ENCODE measurements around the gene HLA-A.

Gene HLA-A

GRCh38 chr6:29917857-29918256 is 24.5 kb upstream of the HLA-A start:
- no peak overlapping the region for H3K27ac ChIP-seq (ENCODE audit: insufficient read depth, low read length, poor library complexity, severe bottlenecking)
- no peaks in the 10 kb centered on the region for H3K4me1 ChIP-seq (ENCODE audit: control insufficient read depth, insufficient read depth, low read length, poor library complexity, severe bottlenecking)
- no peak for DNase-seq
- H3K27me3 ChIP-seq (replicated peaks; ENCODE audit: control insufficient read depth, insufficient read depth, low read length, poor library complexity, severe bottlenecking), result no peaks in the 10 kb centered on the region
- H3K36me3 ChIP-seq (ENCODE audit: control insufficient read depth, insufficient read depth, low read length), result no peaks in the 10 kb centered on the region
- H3K9me3 ChIP-seq (ENCODE audit: control insufficient read depth, low read length), result no peaks in the 10 kb centered on the region
- no peak overlapping the region for H3K4me3 ChIP-seq (ENCODE audit: insufficient read depth, low read depth, low read length, poor library complexity, severe bottlenecking)

GRCh38 chr6:29919506-29920445 is 22.6 kb upstream of the HLA-A start:
- Histone ChIP-seq H3K36me3 (ENCODE audit: control insufficient read depth, insufficient read depth, low read length) (no peaks in the 10 kb centered on the region), H3K27me3 (replicated peaks; ENCODE audit: control insufficient read depth, insufficient read depth, low read length, poor library complexity, severe bottlenecking) (no peaks in the 10 kb centered on the region), H3K4me1 (ENCODE audit: control insufficient read depth, insufficient read depth, low read length, poor library complexity, severe bottlenecking) (no peaks in the 10 kb centered on the region)

GRCh38 chr6:29924287-29924686 is 18.0 kb upstream of the HLA-A start:
- DNase-seq, result no peak
- H3K4me1 ChIP-seq (ENCODE audit: control insufficient read depth, insufficient read depth, low read length, poor library complexity, severe bottlenecking), result peaks cover 10% of the 10 kb centered on the region
- no peaks in the 10 kb centered on the region for H3K27me3 ChIP-seq (replicated peaks; ENCODE audit: control insufficient read depth, insufficient read depth, low read length, poor library complexity, severe bottlenecking)
- H3K4me3 ChIP-seq (ENCODE audit: insufficient read depth, low read depth, low read length, poor library complexity, severe bottlenecking), result no peak overlapping the region
- H3K27ac ChIP-seq (ENCODE audit: insufficient read depth, low read length, poor library complexity, severe bottlenecking), result no peak overlapping the region
- no peaks in the 10 kb centered on the region for H3K36me3 ChIP-seq (ENCODE audit: control insufficient read depth, insufficient read depth, low read length)
- H3K9me3 ChIP-seq (ENCODE audit: control insufficient read depth, low read length), result no peaks in the 10 kb centered on the region

More at GRCh38 chr6:29919506-29920445, 22.6 kb upstream of the HLA-A start:
- DNase-seq, result no peak
- H3K4me3 ChIP-seq (ENCODE audit: insufficient read depth, low read depth, low read length, poor library complexity, severe bottlenecking), result no peak overlapping the region
- H3K27ac ChIP-seq (ENCODE audit: insufficient read depth, low read length, poor library complexity, severe bottlenecking), result no peak overlapping the region
- H3K9me3 ChIP-seq (ENCODE audit: control insufficient read depth, low read length), result no peaks in the 10 kb centered on the region

GRCh38 chr6:29924731-29925130 is 17.6 kb upstream of the HLA-A start:
- Histone ChIP-seq H3K27me3 (replicated peaks; ENCODE audit: control insufficient read depth, insufficient read depth, low read length, poor library complexity, severe bottlenecking) (no peaks in the 10 kb centered on the region), H3K4me1 (ENCODE audit: control insufficient read depth, insufficient read depth, low read length, poor library complexity, severe bottlenecking) (peaks cover 10% of the 10 kb centered on the region), H3K9me3 (ENCODE audit: control insufficient read depth, low read length) (no peaks in the 10 kb centered on the region), H3K4me3 (ENCODE audit: insufficient read depth, low read depth, low read length, poor library complexity, severe bottlenecking) (no peak overlapping the region), H3K36me3 (ENCODE audit: control insufficient read depth, insufficient read depth, low read length) (no peaks in the 10 kb centered on the region), H3K27ac (ENCODE audit: insufficient read depth, low read length, poor library complexity, severe bottlenecking) (no peak overlapping the region)
- peak in 1 of 3 donors; percentile 33 for DNase-seq

- peaks cover 10% of the 10 kb centered on the region for H3K4me1 ChIP-seq (ENCODE audit: control insufficient read depth, insufficient read depth, low read length, poor library complexity, severe bottlenecking)
- H3K9me3 ChIP-seq (ENCODE audit: control insufficient read depth, low read length), result no peaks in the 10 kb centered on the region
- H3K36me3 ChIP-seq (ENCODE audit: control insufficient read depth, insufficient read depth, low read length), result no peaks in the 10 kb centered on the region
- H3K27ac ChIP-seq (ENCODE audit: insufficient read depth, low read length, poor library complexity, severe bottlenecking), result peak overlapping the region; percentile 97
- no peak overlapping the region for H3K4me3 ChIP-seq (ENCODE audit: insufficient read depth, low read depth, low read length, poor library complexity, severe bottlenecking)
- DNase-seq, result no peak
- H3K27me3 ChIP-seq (replicated peaks; ENCODE audit: control insufficient read depth, insufficient read depth, low read length, poor library complexity, severe bottlenecking), result no peaks in the 10 kb centered on the region
Measured at GRCh38 chr6:29925321-29925720, 17.0 kb upstream of the HLA-A start.

GRCh38 chr6:29925727-29926412 is 16.5 kb upstream of the HLA-A start:
- Histone ChIP-seq H3K4me3 (ENCODE audit: insufficient read depth, low read depth, low read length, poor library complexity, severe bottlenecking) (peak overlapping the region; percentile 77), H3K36me3 (ENCODE audit: control insufficient read depth, insufficient read depth, low read length) (no peaks in the 10 kb centered on the region), H3K27me3 (replicated peaks; ENCODE audit: control insufficient read depth, insufficient read depth, low read length, poor library complexity, severe bottlenecking) (no peaks in the 10 kb centered on the region), H3K27ac (ENCODE audit: insufficient read depth, low read length, poor library complexity, severe bottlenecking) (peak overlapping the region; percentile 97), H3K9me3 (ENCODE audit: control insufficient read depth, low read length) (no peaks in the 10 kb centered on the region), H3K4me1 (ENCODE audit: control insufficient read depth, insufficient read depth, low read length, poor library complexity, severe bottlenecking) (peaks cover 10% of the 10 kb centered on the region)
- DNase-seq, result no peak

GRCh38 chr6:29926413-29927274 is 15.7 kb upstream of the HLA-A start:
- DNase-seq, result peak; percentile 78 to 86 (median 84)
- H3K4me1 ChIP-seq (ENCODE audit: control insufficient read depth, insufficient read depth, low read length, poor library complexity, severe bottlenecking), result peaks cover 10% of the 10 kb centered on the region

GRCh38 chr6:29927275-29927569 is 15.1 kb upstream of the HLA-A start:
- H3K36me3 ChIP-seq (ENCODE audit: control insufficient read depth, insufficient read depth, low read length), result no peaks in the 10 kb centered on the region
- peak overlapping the region; percentile 77 for H3K4me3 ChIP-seq (ENCODE audit: insufficient read depth, low read depth, low read length, poor library complexity, severe bottlenecking)
- H3K27ac ChIP-seq (ENCODE audit: insufficient read depth, low read length, poor library complexity, severe bottlenecking), result peak overlapping the region; percentile 97
- H3K9me3 ChIP-seq (ENCODE audit: control insufficient read depth, low read length), result no peaks in the 10 kb centered on the region
- no peaks in the 10 kb centered on the region for H3K27me3 ChIP-seq (replicated peaks; ENCODE audit: control insufficient read depth, insufficient read depth, low read length, poor library complexity, severe bottlenecking)
- H3K4me1 ChIP-seq (ENCODE audit: control insufficient read depth, insufficient read depth, low read length, poor library complexity, severe bottlenecking), result peaks cover 10% of the 10 kb centered on the region
- DNase-seq, result no peak

More at GRCh38 chr6:29926413-29927274, 15.7 kb upstream of the HLA-A start:
- Histone ChIP-seq H3K36me3 (ENCODE audit: control insufficient read depth, insufficient read depth, low read length) (no peaks in the 10 kb centered on the region), H3K9me3 (ENCODE audit: control insufficient read depth, low read length) (no peaks in the 10 kb centered on the region), H3K27ac (ENCODE audit: insufficient read depth, low read length, poor library complexity, severe bottlenecking) (peak overlapping the region; percentile 97), H3K4me3 (ENCODE audit: insufficient read depth, low read depth, low read length, poor library complexity, severe bottlenecking) (peak overlapping the region; percentile 77), H3K27me3 (replicated peaks; ENCODE audit: control insufficient read depth, insufficient read depth, low read length, poor library complexity, severe bottlenecking) (no peaks in the 10 kb centered on the region)

- H3K27me3 ChIP-seq (replicated peaks; ENCODE audit: control insufficient read depth, insufficient read depth, low read length, poor library complexity, severe bottlenecking), result no peaks in the 10 kb centered on the region
- H3K27ac ChIP-seq (ENCODE audit: insufficient read depth, low read length, poor library complexity, severe bottlenecking), result peak overlapping the region; percentile 97
- H3K4me1 ChIP-seq (ENCODE audit: control insufficient read depth, insufficient read depth, low read length, poor library complexity, severe bottlenecking), result peaks cover 10% of the 10 kb centered on the region
- H3K36me3 ChIP-seq (ENCODE audit: control insufficient read depth, insufficient read depth, low read length), result no peaks in the 10 kb centered on the region
- peak overlapping the region; percentile 77 for H3K4me3 ChIP-seq (ENCODE audit: insufficient read depth, low read depth, low read length, poor library complexity, severe bottlenecking)
- H3K9me3 ChIP-seq (ENCODE audit: control insufficient read depth, low read length), result no peaks in the 10 kb centered on the region
- DNase-seq, result no peak
Measured at GRCh38 chr6:29927841-29928388, 14.4 kb upstream of the HLA-A start.

All from effector memory CD4-positive, alpha-beta T cell (primary cell).